ENCODE results near the gene PIK3CB.

DNA sequence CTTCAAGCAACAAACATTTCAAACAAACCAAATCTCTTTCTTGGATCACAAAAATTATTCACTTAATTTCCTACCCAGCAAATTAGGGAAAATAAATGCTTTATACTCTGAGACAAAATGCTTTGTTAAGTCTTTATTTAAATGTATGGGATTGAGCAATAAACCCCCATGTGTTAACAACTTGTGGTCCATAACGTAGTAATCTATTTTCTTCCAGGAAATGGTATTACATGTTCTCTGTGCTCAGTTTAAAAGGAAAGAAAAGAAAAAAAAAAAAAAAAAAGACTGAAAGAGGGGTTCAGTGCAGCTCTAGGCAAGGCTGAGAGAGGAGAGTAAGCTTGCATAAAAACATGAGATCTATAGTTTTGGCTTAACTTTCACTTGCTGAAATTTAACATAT lies 102.3 kb downstream of the PIK3CB start:
- TF ChIP-seq GATA2 (IDR thresholded peaks at IDR 0.05; ENCODE audit: low read depth, low read length): no peak
- TF ChIP-seq GATA3 (IDR thresholded peaks at IDR 0.05; ENCODE audit: low read depth, low read length): no peak
